ENCODE measurements around the gene AQP1.

The AQP1 gene

GRCh38 chr7:30915005-30915601, 3.5 kb downstream of the AQP1 start:
- TF ChIP-seq TCF4 (CRISPR knock-in tag; IDR thresholded peaks at IDR 0.05; ENCODE audit: borderline replicate concordance) (peak; percentile 39; the same call in 1 of the 2 replicates), CSRNP3 (CRISPR knock-in tag; IDR thresholded peaks at IDR 0.05) (no peak)
- peak; percentile 46 for ATAC-seq

GRCh38 chr7:30915751-30916150, 4.1 kb downstream of the AQP1 start:
- TF ChIP-seq TCF4 (CRISPR knock-in tag; IDR thresholded peaks at IDR 0.05; ENCODE audit: borderline replicate concordance) (no peak), ZC3H10 (CRISPR knock-in tag; IDR thresholded peaks at IDR 0.05) (no peak), RARB (CRISPR knock-in tag; IDR thresholded peaks at IDR 0.05) (no peak), ZFP3 (CRISPR knock-in tag; IDR thresholded peaks at IDR 0.05) (no peak), ZFP30 (CRISPR knock-in tag; IDR thresholded peaks at IDR 0.05) (no peak), TOX (CRISPR knock-in tag; IDR thresholded peaks at IDR 0.05; ENCODE audit: borderline replicate concordance) (no peak), ISL1 (CRISPR knock-in tag; IDR thresholded peaks at IDR 0.05) (no peak), ESRRG (CRISPR knock-in tag; IDR thresholded peaks at IDR 0.05) (no peak), CSDC2 (CRISPR knock-in tag; IDR thresholded peaks at IDR 0.05) (no peak), GLIS3 (CRISPR knock-in tag; IDR thresholded peaks at IDR 0.05) (no peak), PPARA (CRISPR knock-in tag; IDR thresholded peaks at IDR 0.05; ENCODE audit: borderline replicate concordance) (no peak), CSRNP3 (CRISPR knock-in tag; IDR thresholded peaks at IDR 0.05) (no peak), POU6F1 (CRISPR knock-in tag; IDR thresholded peaks at IDR 0.05; ENCODE audit: borderline replicate concordance, low read depth) (no peak), ZNF70 (CRISPR knock-in tag; IDR thresholded peaks at IDR 0.05) (no peak), ZNF565 (CRISPR knock-in tag; conservative IDR thresholded peaks at IDR 0.05; ENCODE audit: low read depth) (no peak), CREB5 (CRISPR knock-in tag; IDR thresholded peaks at IDR 0.05; ENCODE audit: low read depth) (no peak), SNAI2 (CRISPR knock-in tag; IDR thresholded peaks at IDR 0.05) (no peak), ARNTL (CRISPR knock-in tag; IDR thresholded peaks at IDR 0.05; ENCODE audit: borderline replicate concordance, low read depth) (no peak), OSR1 (CRISPR knock-in tag; IDR thresholded peaks at IDR 0.05) (no peak)
- no peak for ATAC-seq

DNA sequence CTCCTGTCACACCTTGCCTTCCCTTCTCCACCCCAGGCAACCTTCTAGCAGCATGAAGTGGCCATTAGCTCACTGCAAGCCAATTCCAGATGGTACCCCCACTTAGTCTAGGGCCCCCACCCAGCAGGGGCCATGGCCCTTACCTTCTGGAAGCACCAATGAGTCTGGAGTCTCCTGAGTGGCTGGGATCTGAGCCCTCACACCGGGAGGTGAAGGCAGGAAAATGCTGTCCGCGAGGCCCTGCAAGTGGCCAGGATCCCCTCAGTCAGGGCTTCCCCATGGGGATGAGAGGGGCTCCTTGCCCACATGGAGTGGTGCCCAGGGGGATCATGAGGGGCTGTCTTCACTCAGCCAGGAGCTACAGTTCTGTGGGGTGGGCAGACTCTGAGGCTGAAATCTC, 4.6 kb downstream of the AQP1 start:
- TF ChIP-seq CSDC2 (CRISPR knock-in tag; IDR thresholded peaks at IDR 0.05), result no peak
- TF ChIP-seq ZNF70 (CRISPR knock-in tag; IDR thresholded peaks at IDR 0.05), result no peak
- no peak for TF ChIP-seq ESRRG (CRISPR knock-in tag; IDR thresholded peaks at IDR 0.05)
- TF ChIP-seq ZNF8 (CRISPR knock-in tag; IDR thresholded peaks at IDR 0.05), result no peak
- TF ChIP-seq, protein P1, sequence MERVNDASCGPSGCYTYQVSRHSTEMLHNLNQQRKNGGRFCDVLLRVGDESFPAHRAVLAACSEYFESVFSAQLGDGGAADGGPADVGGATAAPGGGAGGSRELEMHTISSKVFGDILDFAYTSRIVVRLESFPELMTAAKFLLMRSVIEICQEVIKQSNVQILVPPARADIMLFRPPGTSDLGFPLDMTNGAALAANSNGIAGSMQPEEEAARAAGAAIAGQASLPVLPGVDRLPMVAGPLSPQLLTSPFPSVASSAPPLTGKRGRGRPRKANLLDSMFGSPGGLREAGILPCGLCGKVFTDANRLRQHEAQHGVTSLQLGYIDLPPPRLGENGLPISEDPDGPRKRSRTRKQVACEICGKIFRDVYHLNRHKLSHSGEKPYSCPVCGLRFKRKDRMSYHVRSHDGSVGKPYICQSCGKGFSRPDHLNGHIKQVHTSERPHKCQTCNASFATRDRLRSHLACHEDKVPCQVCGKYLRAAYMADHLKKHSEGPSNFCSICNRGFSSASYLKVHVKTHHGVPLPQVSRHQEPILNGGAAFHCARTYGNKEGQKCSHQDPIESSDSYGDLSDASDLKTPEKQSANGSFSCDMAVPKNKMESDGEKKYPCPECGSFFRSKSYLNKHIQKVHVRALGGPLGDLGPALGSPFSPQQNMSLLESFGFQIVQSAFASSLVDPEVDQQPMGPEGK (CRISPR knock-in tag; IDR thresholded peaks at IDR 0.05; ENCODE audit: borderline replicate concordance), result no peak
- TF ChIP-seq TOX (CRISPR knock-in tag; IDR thresholded peaks at IDR 0.05; ENCODE audit: borderline replicate concordance), result no peak
- no peak for TF ChIP-seq ZFP30 (CRISPR knock-in tag; IDR thresholded peaks at IDR 0.05)
- no peak for TF ChIP-seq CSRNP3 (CRISPR knock-in tag; IDR thresholded peaks at IDR 0.05)
- TF ChIP-seq OSR1 (CRISPR knock-in tag; IDR thresholded peaks at IDR 0.05), result no peak

More for the DNA sequence above, 4.6 kb downstream of the AQP1 start:
- ATAC-seq, result no peak
